ENCODE results near the gene SLC6A4.
"Not testable (repeated sequence)": the region's sequence is repeated elsewhere in the genome, so short reads cannot be mapped to it uniquely, and the experiment has no call there.

The SLC6A4 gene

GRCh38 chr17:30230596-30231125 lies 4.8 kb downstream of the SLC6A4 start:
- DNase-seq (ENCODE audit: low read depth, low spot score): no peak
- TF ChIP-seq, protein P1, sequence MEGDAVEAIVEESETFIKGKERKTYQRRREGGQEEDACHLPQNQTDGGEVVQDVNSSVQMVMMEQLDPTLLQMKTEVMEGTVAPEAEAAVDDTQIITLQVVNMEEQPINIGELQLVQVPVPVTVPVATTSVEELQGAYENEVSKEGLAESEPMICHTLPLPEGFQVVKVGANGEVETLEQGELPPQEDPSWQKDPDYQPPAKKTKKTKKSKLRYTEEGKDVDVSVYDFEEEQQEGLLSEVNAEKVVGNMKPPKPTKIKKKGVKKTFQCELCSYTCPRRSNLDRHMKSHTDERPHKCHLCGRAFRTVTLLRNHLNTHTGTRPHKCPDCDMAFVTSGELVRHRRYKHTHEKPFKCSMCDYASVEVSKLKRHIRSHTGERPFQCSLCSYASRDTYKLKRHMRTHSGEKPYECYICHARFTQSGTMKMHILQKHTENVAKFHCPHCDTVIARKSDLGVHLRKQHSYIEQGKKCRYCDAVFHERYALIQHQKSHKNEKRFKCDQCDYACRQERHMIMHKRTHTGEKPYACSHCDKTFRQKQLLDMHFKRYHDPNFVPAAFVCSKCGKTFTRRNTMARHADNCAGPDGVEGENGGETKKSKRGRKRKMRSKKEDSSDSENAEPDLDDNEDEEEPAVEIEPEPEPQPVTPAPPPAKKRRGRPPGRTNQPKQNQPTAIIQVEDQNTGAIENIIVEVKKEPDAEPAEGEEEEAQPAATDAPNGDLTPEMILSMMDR (IDR thresholded peaks at IDR 0.05; ENCODE audit: low read depth, low read length): no peak
- in situ Hi-C loops (cut with HindIII; ENCODE audit: low sequenced_read_pairs): no loop called here

DNA sequence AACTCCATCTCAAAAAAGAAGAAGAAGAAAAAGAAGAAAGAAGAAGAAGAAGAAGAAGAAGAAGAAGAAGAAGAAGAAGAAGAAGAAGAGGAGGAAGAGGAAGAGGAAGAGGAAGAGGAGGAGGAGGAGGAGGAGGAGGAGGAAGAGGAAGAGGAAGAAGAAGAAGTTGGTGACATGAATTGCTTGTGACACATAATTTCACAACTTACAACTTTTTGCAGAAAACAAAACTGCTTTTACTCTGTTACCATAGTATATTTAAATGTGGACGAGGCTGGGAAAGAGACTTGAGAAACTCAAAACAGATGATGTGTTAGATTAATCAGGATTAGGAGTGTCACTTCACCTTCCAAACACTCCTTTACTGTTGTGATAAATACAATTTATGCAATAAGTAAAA lies 5.5 kb downstream of the SLC6A4 start:
- H3K4me3 ChIP-seq (ENCODE audit: low read depth, low read length); in situ Hi-C loops (cut with HindIII; ENCODE audit: low sequenced_read_pairs): not testable (repeated sequence)

More at GRCh38 chr17:30230596-30231125, 4.8 kb downstream of the SLC6A4 start:
- no peak overlapping the region for H3K4me3 ChIP-seq (ENCODE audit: low read depth, low read length)

GRCh38 chr17:30229012-30229411 lies 6.5 kb downstream of the SLC6A4 start:
- in situ Hi-C loops (cut with HindIII; ENCODE audit: low sequenced_read_pairs): no loop called here
- DNase-seq (ENCODE audit: low read depth, low spot score): no peak
- H3K4me3 ChIP-seq (ENCODE audit: low read depth, low read length): no peak overlapping the region
- TF ChIP-seq, protein P1 (IDR thresholded peaks at IDR 0.05; ENCODE audit: low read depth, low read length): no peak

More for the DNA sequence above, 5.5 kb downstream of the SLC6A4 start:
- DNase-seq (ENCODE audit: low read depth, low spot score): not testable (repeated sequence)

DNA sequence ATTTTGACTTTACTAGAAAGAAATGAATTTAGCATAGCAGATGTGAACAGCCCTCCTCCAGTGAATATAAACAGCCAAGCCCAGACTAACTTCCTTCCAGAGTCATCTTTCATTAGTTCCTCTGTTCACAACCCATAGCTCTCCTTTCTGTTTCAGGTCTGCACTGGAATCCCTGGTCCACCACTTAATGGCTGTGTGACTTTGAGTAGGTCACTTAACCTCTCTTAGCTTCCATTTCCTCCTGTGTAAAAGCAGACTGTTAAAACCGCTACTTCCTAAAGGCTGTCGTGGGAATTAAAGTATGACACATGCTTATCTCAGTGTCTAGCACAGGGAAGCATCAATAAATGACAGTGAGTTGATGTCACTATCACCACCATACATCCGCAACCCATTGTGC lies 7.5 kb downstream of the SLC6A4 start:
- in situ Hi-C loops (cut with HindIII; ENCODE audit: low sequenced_read_pairs): no loop called here
- TF ChIP-seq, protein P1 (IDR thresholded peaks at IDR 0.05; ENCODE audit: low read depth, low read length): no peak
- peak; percentile 38 for DNase-seq (ENCODE audit: low read depth, low spot score)
- H3K4me3 ChIP-seq (ENCODE audit: low read depth, low read length): no peak overlapping the region

DNA sequence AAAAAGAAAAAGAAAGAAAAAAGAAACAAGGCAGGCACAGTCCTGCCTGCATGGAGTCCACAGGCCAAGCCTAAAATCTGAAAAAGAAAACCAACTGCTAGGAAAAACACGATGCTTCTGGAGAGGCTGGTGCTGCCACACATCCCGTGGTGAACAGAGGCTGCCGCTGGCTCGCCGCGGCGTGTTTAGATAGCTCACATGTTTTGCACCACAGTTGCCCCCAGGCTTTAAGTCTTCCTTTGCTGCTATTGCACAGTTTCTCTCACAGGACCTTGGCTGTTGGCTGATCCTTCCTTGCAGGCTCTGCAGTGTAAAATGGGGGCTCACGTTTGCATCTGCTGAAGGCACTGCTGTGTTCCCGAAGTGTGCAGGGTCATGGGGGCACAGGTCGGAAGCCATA lies 8.6 kb downstream of the SLC6A4 start:
- TF ChIP-seq, protein P1 (IDR thresholded peaks at IDR 0.05; ENCODE audit: low read depth, low read length): no peak
- peak; percentile 7 for DNase-seq (ENCODE audit: low read depth, low spot score)
- in situ Hi-C loops (cut with HindIII; ENCODE audit: low sequenced_read_pairs): no loop called here

GRCh38 chr17:30225919-30226553 lies 9.5 kb downstream of the SLC6A4 start:
- TF ChIP-seq, protein P1 (IDR thresholded peaks at IDR 0.05; ENCODE audit: low read depth, low read length): no peak
- no peak overlapping the region for H3K4me3 ChIP-seq (ENCODE audit: low read depth, low read length)
- in situ Hi-C loops (cut with HindIII; ENCODE audit: low sequenced_read_pairs): no loop called here
- DNase-seq (ENCODE audit: low read depth, low spot score): no peak

More for the DNA sequence above, 8.6 kb downstream of the SLC6A4 start:
- H3K4me3 ChIP-seq (ENCODE audit: low read depth, low read length): no peak overlapping the region

DNA sequence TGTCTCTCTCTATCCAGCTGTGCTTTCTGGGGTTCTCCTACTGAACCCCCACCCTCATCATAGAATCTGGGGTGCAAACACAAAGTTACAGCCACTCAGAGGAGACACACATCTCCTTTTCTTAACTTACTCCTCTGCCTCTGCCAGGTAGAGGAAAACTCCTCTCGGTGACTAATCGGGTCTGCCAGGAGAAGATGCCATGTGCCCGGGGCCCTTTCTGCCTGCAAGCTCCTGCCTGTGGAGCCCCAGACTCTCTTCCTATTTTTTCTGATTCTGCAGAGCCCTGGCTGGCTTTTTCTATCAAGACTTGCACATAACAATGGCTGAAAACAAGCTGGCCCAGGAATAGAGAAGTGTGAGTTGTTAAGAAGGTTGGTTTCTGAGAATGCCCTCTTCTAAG lies 10.4 kb downstream of the SLC6A4 start:
- DNase-seq (ENCODE audit: low read depth, low spot score): no peak
- in situ Hi-C loops (cut with HindIII; ENCODE audit: low sequenced_read_pairs): no loop called here
- TF ChIP-seq, protein P1 (IDR thresholded peaks at IDR 0.05; ENCODE audit: low read depth, low read length): no peak
- H3K4me3 ChIP-seq (ENCODE audit: low read depth, low read length): no peak overlapping the region
